ENCODE results near the gene OPHN1. TPM values are rescaled to one million over a fixed set of nuclear protein-coding genes. Genes with fewer than 3 reads are reported as not detected.

Gene OPHN1
- total and polyA plus RNA-seq, 2 of the 13 experiments (the other 11 are each of a cell fraction or from before 2014, with no cell fraction given): 1.6 to 1.7 TPM

GRCh38 chrX:68090266-68090665, 343.0 kb downstream of the OPHN1 start:
- TF ChIP-seq, protein P1, sequence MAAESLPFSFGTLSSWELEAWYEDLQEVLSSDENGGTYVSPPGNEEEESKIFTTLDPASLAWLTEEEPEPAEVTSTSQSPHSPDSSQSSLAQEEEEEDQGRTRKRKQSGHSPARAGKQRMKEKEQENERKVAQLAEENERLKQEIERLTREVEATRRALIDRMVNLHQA (CRISPR knock-in tag; IDR thresholded peaks at IDR 0.05): no peak
- TF ChIP-seq GATAD2A (CRISPR knock-in tag; IDR thresholded peaks at IDR 0.05) (no peak), ADNP (CRISPR knock-in tag; IDR thresholded peaks at IDR 0.05) (no peak), PAF1 (CRISPR knock-in tag; IDR thresholded peaks at IDR 0.05) (no peak), CENPT (CRISPR knock-in tag; IDR thresholded peaks at IDR 0.05; ENCODE audit: low read depth) (no peak), TRAFD1 (CRISPR knock-in tag; IDR thresholded peaks at IDR 0.05; ENCODE audit: borderline replicate concordance) (no peak)
- Histone ChIP-seq H3K27me3 (ENCODE audit: control insufficient read depth in 1 of 2, insufficient read depth in 2 of 2, low read length in 2 of 2) (no peaks in the 10 kb centered on the region), H2AFZ (ENCODE audit: low read length) (no peak overlapping the region), H3K36me3 (replicated peaks in 1 of 2; ENCODE audit: control insufficient read depth in 1 of 2, insufficient read depth in 2 of 2, low read length in 2 of 2) (no peaks in the 10 kb centered on the region), H3K4me2 (ENCODE audit: low read depth, low read length) (no peak overlapping the region), H4K20me1 (ENCODE audit: insufficient read depth, low read length) (no peaks in the 10 kb centered on the region), H3K4me3 (replicated peaks in 1 of 3; ENCODE audit: insufficient read depth in 1 of 3, low read depth in 2 of 3, low read length in 3 of 3) (no peak overlapping the region), H3K27ac (ENCODE audit: extremely low read length, insufficient read depth, low read length) (no peak overlapping the region), H3K79me2 (ENCODE audit: insufficient read depth, low read length) (no peaks in the 10 kb centered on the region), H3K9me3 (ENCODE audit: low read length) (no peaks in the 10 kb centered on the region), H3K9ac (ENCODE audit: insufficient read depth, low read depth, low read length) (no peak overlapping the region), H3K4me1 (ENCODE audit: insufficient read depth, low read length) (no peaks in the 10 kb centered on the region)
- BruUV-seq (replicated peaks): no TSS peak
- intact Hi-C loops (cut with micrococcal nuclease; ENCODE audit: unreplicated experiment): no loop called here
- ATAC-seq (no peak), DNase-seq (ENCODE audit: low spot score) (no peak), FAIRE-seq (no peak)
- ChIA-PET POLR2A (no interaction called here), CTCF (ENCODE audit: low intra/inter-chr PET ratio, low total read pairs) (no interaction called here)
- WGBS (ENCODE audit: low lambda C conversion rate): 100% methylated on average over 1 of the region's 1 CpG
- in situ Hi-C loops (cut with HindIII; ENCODE audit: extremely low pct_ligation_motif_present, low pct_unique_long_range_greater_than_20kb): no loop called here

DNA sequence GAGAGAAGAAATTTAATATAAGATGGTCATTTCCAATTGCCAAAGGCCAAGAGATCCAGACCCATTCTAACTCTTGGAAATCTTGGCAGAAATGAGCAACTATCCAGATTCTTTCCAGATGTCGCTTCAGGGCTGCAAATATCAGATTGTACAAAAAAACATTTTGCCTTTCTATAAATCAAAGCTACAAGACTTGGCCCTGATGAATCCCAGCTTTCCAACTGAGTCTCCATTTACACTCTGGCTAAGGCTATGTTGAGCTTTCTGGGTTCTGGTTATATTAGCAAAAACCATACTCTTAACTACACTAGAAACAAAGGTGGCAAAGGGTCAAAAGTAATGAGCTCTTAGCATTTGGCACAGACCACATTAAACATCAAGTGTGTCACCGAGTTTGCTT, 345.8 kb downstream of the OPHN1 start:
- no peaks in the 10 kb centered on the region for H3K4me1 ChIP-seq (ENCODE audit: insufficient read depth, low read length)
- DNase-seq (ENCODE audit: low spot score) (no peak), ATAC-seq (no peak), FAIRE-seq (no peak)
- no peak overlapping the region for H3K27ac ChIP-seq (ENCODE audit: extremely low read length, insufficient read depth, low read length)
- BruUV-seq (replicated peaks): no TSS peak
- ChIA-PET POLR2A (no interaction called here), CTCF (ENCODE audit: low intra/inter-chr PET ratio, low total read pairs) (no interaction called here)
- in situ Hi-C loops (cut with HindIII; ENCODE audit: extremely low pct_ligation_motif_present, low pct_unique_long_range_greater_than_20kb) (no loop called here), intact Hi-C loops (cut with micrococcal nuclease; ENCODE audit: unreplicated experiment) (no loop called here)
- no peak overlapping the region for H3K9ac ChIP-seq (ENCODE audit: insufficient read depth, low read depth, low read length)
- no peaks in the 10 kb centered on the region for H4K20me1 ChIP-seq (ENCODE audit: insufficient read depth, low read length)
- no peaks in the 10 kb centered on the region for H3K79me2 ChIP-seq (ENCODE audit: insufficient read depth, low read length)
- WGBS (ENCODE audit: low lambda C conversion rate): 92% methylated on average over 2 of the region's 2 CpGs
- H2AFZ ChIP-seq (ENCODE audit: low read length): no peak overlapping the region
- H3K27me3 ChIP-seq (ENCODE audit: control insufficient read depth in 1 of 2, insufficient read depth in 2 of 2, low read length in 2 of 2): no peaks in the 10 kb centered on the region
- H3K36me3 ChIP-seq (replicated peaks in 1 of 2; ENCODE audit: control insufficient read depth in 1 of 2, insufficient read depth in 2 of 2, low read length in 2 of 2): no peaks in the 10 kb centered on the region
- no peak overlapping the region for H3K4me2 ChIP-seq (ENCODE audit: low read depth, low read length)
- no peak overlapping the region for H3K4me3 ChIP-seq (replicated peaks in 1 of 3; ENCODE audit: insufficient read depth in 1 of 3, low read depth in 2 of 3, low read length in 3 of 3)
- no peaks in the 10 kb centered on the region for H3K9me3 ChIP-seq (ENCODE audit: low read length)
- TF ChIP-seq KLF15 (CRISPR knock-in tag; IDR thresholded peaks at IDR 0.05; ENCODE audit: borderline replicate concordance) (no peak), TBL1XR1 (IDR thresholded peaks at IDR 0.05; ENCODE audit: borderline replicate concordance, low read length, partially characterized antibody) (no peak), SP5 (CRISPR knock-in tag; IDR thresholded peaks at IDR 0.05; ENCODE audit: borderline replicate concordance, low read depth) (no peak), ZNF382 (CRISPR knock-in tag; IDR thresholded peaks at IDR 0.05; ENCODE audit: borderline replicate concordance) (no peak), TFDP1 (CRISPR knock-in tag; IDR thresholded peaks at IDR 0.05; ENCODE audit: borderline replicate concordance) (no peak)
- TF ChIP-seq, protein P2, sequence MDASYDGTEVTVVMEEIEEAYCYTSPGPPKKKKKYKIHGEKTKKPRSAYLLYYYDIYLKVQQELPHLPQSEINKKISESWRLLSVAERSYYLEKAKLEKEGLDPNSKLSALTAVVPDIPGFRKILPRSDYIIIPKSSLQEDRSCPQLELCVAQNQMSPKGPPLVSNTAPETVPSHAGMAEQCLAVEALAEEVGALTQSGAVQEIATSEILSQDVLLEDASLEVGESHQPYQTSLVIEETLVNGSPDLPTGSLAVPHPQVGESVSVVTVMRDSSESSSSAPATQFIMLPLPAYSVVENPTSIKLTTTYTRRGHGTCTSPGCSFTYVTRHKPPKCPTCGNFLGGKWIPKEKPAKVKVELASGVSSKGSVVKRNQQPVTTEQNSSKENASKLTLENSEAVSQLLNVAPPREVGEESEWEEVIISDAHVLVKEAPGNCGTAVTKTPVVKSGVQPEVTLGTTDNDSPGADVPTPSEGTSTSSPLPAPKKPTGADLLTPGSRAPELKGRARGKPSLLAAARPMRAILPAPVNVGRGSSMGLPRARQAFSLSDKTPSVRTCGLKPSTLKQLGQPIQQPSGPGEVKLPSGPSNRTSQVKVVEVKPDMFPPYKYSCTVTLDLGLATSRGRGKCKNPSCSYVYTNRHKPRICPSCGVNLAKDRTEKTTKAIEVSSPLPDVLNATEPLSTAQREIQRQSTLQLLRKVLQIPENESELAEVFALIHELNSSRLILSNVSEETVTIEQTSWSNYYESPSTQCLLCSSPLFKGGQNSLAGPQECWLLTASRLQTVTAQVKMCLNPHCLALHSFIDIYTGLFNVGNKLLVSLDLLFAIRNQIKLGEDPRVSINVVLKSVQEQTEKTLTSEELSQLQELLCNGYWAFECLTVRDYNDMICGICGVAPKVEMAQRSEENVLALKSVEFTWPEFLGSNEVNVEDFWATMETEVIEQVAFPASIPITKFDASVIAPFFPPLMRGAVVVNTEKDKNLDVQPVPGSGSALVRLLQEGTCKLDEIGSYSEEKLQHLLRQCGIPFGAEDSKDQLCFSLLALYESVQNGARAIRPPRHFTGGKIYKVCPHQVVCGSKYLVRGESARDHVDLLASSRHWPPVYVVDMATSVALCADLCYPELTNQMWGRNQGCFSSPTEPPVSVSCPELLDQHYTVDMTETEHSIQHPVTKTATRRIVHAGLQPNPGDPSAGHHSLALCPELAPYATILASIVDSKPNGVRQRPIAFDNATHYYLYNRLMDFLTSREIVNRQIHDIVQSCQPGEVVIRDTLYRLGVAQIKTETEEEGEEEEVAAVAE (CRISPR knock-in tag; IDR thresholded peaks at IDR 0.05; ENCODE audit: borderline replicate concordance): no peak

Measured in HepG2 (cell line).